WTC11 (cell line): ENCODE results near the gene KLRG1. TPM values are rescaled to one million over a fixed set of nuclear protein-coding genes. Genes with fewer than 3 reads are reported as not detected.

Experiments used
- ATAC-seq: fragments of 200-7000 bp; cut with Tn5 transposase; 2 replicates; pipeline ENCODE4 v1.10.0; 2021; ENCODE audit warnings: mild to moderate bottlenecking, moderate library complexity
- CTCF ChIA-PET: fragments of 300-600 bp; sonication (Branson Sonifier 250); formaldehyde crosslinking; loops from one replicate; lab custom pipeline; 2021; ENCODE audit warnings: antibody characterized with exemption; lab: Charles Lee
- POLR2A ChIA-PET: fragments of 350-600 bp; sonication (Branson Sonifier 250); formaldehyde crosslinking; loops from one replicate; lab custom pipeline; 2021; ENCODE audit warnings: antibody characterized with exemption; lab: Charles Lee
- DNase-seq: peaks from one replicate; pipeline ENCODE4 v3.0.0; 2021; ENCODE audit warnings: low spot score
- H3K27ac Mint-ChIP-seq: 2 replicates; pipeline ENCODE4 v1.8.0; 2021; ENCODE audit warnings: mixed read lengths
- H3K27me3 Mint-ChIP-seq: 2 replicates; pipeline ENCODE4 v1.8.0; 2021; ENCODE audit warnings: low read depth, mild to moderate bottlenecking, moderate library complexity, mixed read lengths
- H3K36me3 Mint-ChIP-seq: 2 replicates; pipeline ENCODE4 v1.8.0; 2021; ENCODE audit warnings: mixed read lengths
- H3K4me1 Mint-ChIP-seq: 2 replicates; pipeline ENCODE4 v1.8.0; 2022; ENCODE audit warnings: mixed read lengths
- H3K4me3 Mint-ChIP-seq: 2 replicates; pipeline ENCODE4 v1.8.0; 2021; ENCODE audit warnings: mild to moderate bottlenecking, moderate library complexity, mixed read lengths
- H3K9me3 Mint-ChIP-seq: 2 replicates; pipeline ENCODE4 v1.8.0; 2021; ENCODE audit warnings: mixed read lengths
- AR ChIP-seq: fragments of 250-450 bp; sonication (Bioruptor Pico); IDR thresholded peaks from 2 replicates; pipeline ENCODE4 v1.9.0; 2021; ENCODE audit warnings: mild to moderate bottlenecking
- CREB1 ChIP-seq: sonication (generic); formaldehyde crosslinking; IDR thresholded peaks from 2 replicates; pipeline ENCODE4 v1.8.0; 2023; ENCODE audit warnings: mild to moderate bottlenecking, missing genetic modification reagents
- E2F4 ChIP-seq: sonication (generic); formaldehyde crosslinking; IDR thresholded peaks from 2 replicates; pipeline ENCODE4 v1.8.1; 2022; ENCODE audit warnings: low read depth, mild to moderate bottlenecking, moderate library complexity, missing genetic modification reagents, borderline replicate concordance
- E2F5 ChIP-seq: sonication (generic); formaldehyde crosslinking; IDR thresholded peaks from 2 replicates; pipeline ENCODE4 v1.8.1; 2022; ENCODE audit warnings: mild to moderate bottlenecking, moderate library complexity, missing genetic modification reagents
- ETV6 ChIP-seq: sonication (generic); formaldehyde crosslinking; IDR thresholded peaks from 2 replicates; pipeline ENCODE4 v1.8.1; 2022; ENCODE audit warnings: mild to moderate bottlenecking, missing genetic modification reagents
- HMGA2 ChIP-seq: fragments of 250-450 bp; sonication (Bioruptor Pico); IDR thresholded peaks from 2 replicates; pipeline ENCODE4 v1.4.0; 2021; ENCODE audit warnings: mild to moderate bottlenecking, moderate library complexity
- NR2C2 ChIP-seq: sonication (generic); formaldehyde crosslinking; IDR thresholded peaks from 2 replicates; pipeline ENCODE4 v1.8.0; 2022; ENCODE audit warnings: mild to moderate bottlenecking, missing genetic modification reagents
- NR3C1 ChIP-seq: sonication (generic); formaldehyde crosslinking; conservative IDR thresholded peaks from 2 replicates; pipeline ENCODE4 v1.8.1; 2023; ENCODE audit warnings: low read depth, mild to moderate bottlenecking, missing genetic modification reagents
- RELA ChIP-seq: sonication (generic); formaldehyde crosslinking; IDR thresholded peaks from 2 replicates; pipeline ENCODE4 v1.8.1; 2022; ENCODE audit warnings: missing genetic modification reagents, mild to moderate bottlenecking, borderline replicate concordance
- RORB ChIP-seq: fragments of 250-450 bp; sonication (Bioruptor Pico); IDR thresholded peaks from 2 replicates; pipeline ENCODE4 v1.9.0; 2021; ENCODE audit warnings: mild to moderate bottlenecking
- TEAD1 ChIP-seq: sonication (generic); formaldehyde crosslinking; IDR thresholded peaks from 2 replicates; pipeline ENCODE4 v1.8.0; 2022; ENCODE audit warnings: mild to moderate bottlenecking, missing genetic modification reagents
- USF2 ChIP-seq: sonication (generic); formaldehyde crosslinking; IDR thresholded peaks from 2 replicates; pipeline ENCODE4 v1.8.1; 2023; ENCODE audit warnings: mild to moderate bottlenecking, missing genetic modification reagents, moderate library complexity
- ZBTB21 ChIP-seq: sonication (generic); formaldehyde crosslinking; IDR thresholded peaks from 2 replicates; pipeline ENCODE4 v1.8.1; 2023; ENCODE audit warnings: mild to moderate bottlenecking, missing genetic modification reagents, borderline replicate concordance
- ZBTB43 ChIP-seq: sonication (generic); formaldehyde crosslinking; IDR thresholded peaks from 2 replicates; pipeline ENCODE4 v1.8.1; 2023; ENCODE audit warnings: mild to moderate bottlenecking, missing genetic modification reagents
- ZMAT4 ChIP-seq: fragments of 250-450 bp; sonication (Bioruptor Pico); IDR thresholded peaks from 2 replicates; pipeline ENCODE4 v1.9.0; 2021; ENCODE audit warnings: mild to moderate bottlenecking
- ZNF512 ChIP-seq: sonication (generic); formaldehyde crosslinking; IDR thresholded peaks from 2 replicates; pipeline ENCODE4 v1.8.1; 2022; ENCODE audit warnings: missing genetic modification reagents, borderline replicate concordance
- total RNA-seq: library from RNA; stranded (reverse); gene quantifications from 3 replicates; pipeline ENCODE4 v1.2.3, GENCODE V29; 2021

The KLRG1 gene
- total RNA-seq, 1 experiment from 2014 or later: 7.2 TPM

GRCh38 chr12:9036227-9036626, 46.9 kb downstream of the KLRG1 start:
- no peak overlapping the region for H3K27ac Mint-ChIP-seq
- no peaks in the 10 kb centered on the region; the same call in 1 of the 2 replicates for H3K27me3 Mint-ChIP-seq
- ATAC-seq (no peak), DNase-seq (no peak)
- no peak for TF ChIP-seq HMGA2 (CRISPR knock-in tag)
- TF ChIP-seq NR3C1: no peak
- TF ChIP-seq ETV6 (CRISPR knock-in tag): no peak
- no peak for TF ChIP-seq TEAD1 (CRISPR knock-in tag)
- TF ChIP-seq ZBTB43 (CRISPR knock-in tag): no peak
- no peak for TF ChIP-seq ZBTB21
- TF ChIP-seq E2F5 (CRISPR knock-in tag): no peak
- no peak overlapping the region for H3K4me3 Mint-ChIP-seq
- POLR2A ChIA-PET: interaction anchor here (0.5 kb wide), 1 partner anchor 93 kb away, joined by 5 read pairs; no protein-coding TSS in a partner anchor
- H3K9me3 Mint-ChIP-seq: peaks cover 9% of the 10 kb centered on the region
- CTCF ChIA-PET: interaction anchor here (0.8 to 3.8 kb wide), 4 partner anchors 13 to 94 kb away, joined by 3 to 36 read pairs (median 3); partner anchors contain the start of gene M6PR
- H3K36me3 Mint-ChIP-seq: peaks cover 7% of the 10 kb centered on the region
- no peaks in the 10 kb centered on the region for H3K4me1 Mint-ChIP-seq

GRCh38 chr12:9037431-9037830, 48.1 kb downstream of the KLRG1 start:
- Mint-ChIP-seq H3K27ac (no peak overlapping the region), H3K9me3 (peaks cover 9% of the 10 kb centered on the region), H3K36me3 (peaks cover 7% of the 10 kb centered on the region)
- no peak for DNase-seq
- no peak for TF ChIP-seq AR (CRISPR knock-in tag)
- no peak for TF ChIP-seq ZMAT4 (CRISPR knock-in tag)
- TF ChIP-seq USF2 (CRISPR knock-in tag): no peak
- no peak for TF ChIP-seq NR2C2 (CRISPR knock-in tag)
- no peak for TF ChIP-seq RORB (CRISPR knock-in tag)
- TF ChIP-seq E2F5 (CRISPR knock-in tag): no peak
- no peak for TF ChIP-seq CREB1 (CRISPR knock-in tag)
- no peak for TF ChIP-seq ZNF512 (CRISPR knock-in tag)
- no peak for TF ChIP-seq ZBTB43 (CRISPR knock-in tag)
- TF ChIP-seq E2F4 (CRISPR knock-in tag): no peak
- no peak for TF ChIP-seq RELA (CRISPR knock-in tag)
- TF ChIP-seq, all 79 proteins: peak for 0
- no peaks in the 10 kb centered on the region; the same call in 1 of the 2 replicates for H3K27me3 Mint-ChIP-seq
- POLR2A ChIA-PET: no interaction called here
- no peak overlapping the region for H3K4me3 Mint-ChIP-seq
- ATAC-seq: no peak
- H3K4me1 Mint-ChIP-seq: no peaks in the 10 kb centered on the region
- CTCF ChIA-PET: interaction anchor here (1.4 to 3.8 kb wide), 4 partner anchors 11 to 88 kb away, joined by 3 to 36 read pairs (median 4); partner anchors contain the start of gene M6PR
